Muscle of back (tissue), 11 donors: ENCODE results near the gene PPP6R2. TPM values are rescaled to one million over a fixed set of nuclear protein-coding genes. Genes with fewer than 3 reads are reported as not detected.

Experiments
- DNase-seq, 3 donors: peaks; one replicate each; pipeline versions ENCODE4 v3.0.0 to v3.0.0-alpha.2; 2013
- polyA plus RNA-seq, 10 donors: library from polyadenylated mRNA; unstranded; fragments of 120-200 nt; gene quantifications; one replicate each; pipeline ENCODE4 v1.2.1, GENCODE V29; 2013; ENCODE audit not compliant: insufficient read length in 10 of 10

Gene PPP6R2
- polyA plus RNA-seq, 10 donors: 24.6 to 37.0 (median 31.5) TPM

- DNase-seq: peak in 1 of 3 donors; percentile 32
Measured at GRCh38 chr22:50445071-50445879, 102.1 kb downstream of the PPP6R2 start.

GRCh38 chr22:50445880-50446707, 103.0 kb downstream of the PPP6R2 start:
- DNase-seq: no peak

- no peak for DNase-seq
Measured at GRCh38 chr22:50446708-50447575, 103.8 kb downstream of the PPP6R2 start.

- no peak for DNase-seq
Measured at GRCh38 chr22:50447576-50448551, 104.7 kb downstream of the PPP6R2 start.

GRCh38 chr22:50452649-50453048, 109.5 kb downstream of the PPP6R2 start:
- DNase-seq: no peak

GRCh38 chr22:50454556-50455075, 111.5 kb downstream of the PPP6R2 start:
- DNase-seq: no peak

DNA sequence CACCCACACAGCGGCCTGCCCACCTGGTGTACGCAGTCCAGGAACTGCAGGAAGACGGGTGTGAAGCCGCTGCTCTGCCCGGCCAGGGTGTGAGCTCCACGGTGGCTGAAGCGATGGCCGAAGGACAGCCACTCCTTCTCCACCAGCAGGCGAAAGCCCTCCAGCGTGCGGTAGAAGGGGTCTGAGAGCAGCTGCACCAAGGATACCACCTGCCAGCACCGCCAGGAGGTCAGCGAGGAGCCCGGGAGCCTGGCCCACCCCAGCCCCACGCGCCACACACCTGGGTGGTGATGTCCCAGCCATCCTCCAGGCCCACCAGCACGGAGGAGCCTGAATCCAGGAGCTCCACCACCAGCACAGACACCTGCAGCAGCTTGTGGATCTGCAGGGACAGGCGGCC, 112.1 kb downstream of the PPP6R2 start:
- DNase-seq: no peak

- DNase-seq: no peak
Measured at GRCh38 chr22:50456026-50456425, 112.9 kb downstream of the PPP6R2 start.

GRCh38 chr22:50456466-50457234, 113.5 kb downstream of the PPP6R2 start:
- no peak for DNase-seq

- no peak for DNase-seq
Measured at GRCh38 chr22:50459016-50459415, 115.9 kb downstream of the PPP6R2 start.

DNA sequence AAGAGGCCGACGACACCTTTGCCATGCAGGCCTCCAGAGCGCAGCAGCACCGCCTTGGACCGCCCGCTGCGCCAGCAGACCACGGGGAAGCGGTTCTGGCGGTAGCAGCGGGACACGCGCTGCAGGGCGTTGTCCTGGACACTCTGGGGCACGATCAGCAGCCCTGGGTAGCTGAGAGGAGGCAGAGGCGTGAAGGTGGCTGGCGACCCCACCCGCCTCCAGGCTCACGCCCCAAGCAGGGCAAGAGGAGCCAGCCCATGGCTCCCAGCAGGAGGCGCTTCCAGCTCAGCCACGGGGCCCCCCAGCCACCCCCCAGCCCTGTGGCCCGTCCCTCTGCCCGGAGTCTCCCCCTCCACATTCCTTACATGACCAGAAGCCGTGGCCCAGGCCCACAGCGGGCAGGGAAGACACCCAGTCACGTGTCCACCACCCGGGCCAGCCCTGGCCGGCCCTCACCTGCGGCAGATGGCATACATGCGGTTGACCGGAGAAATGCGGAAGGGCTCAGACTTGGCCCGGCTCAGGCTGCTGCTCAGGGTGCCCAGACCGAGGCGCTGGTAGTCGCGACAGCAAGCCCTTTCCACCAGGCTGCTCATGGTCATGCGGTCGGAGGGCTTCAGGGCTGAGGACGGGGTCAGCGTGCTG, 116.5 kb downstream of the PPP6R2 start:
- DNase-seq: no peak

DNA sequence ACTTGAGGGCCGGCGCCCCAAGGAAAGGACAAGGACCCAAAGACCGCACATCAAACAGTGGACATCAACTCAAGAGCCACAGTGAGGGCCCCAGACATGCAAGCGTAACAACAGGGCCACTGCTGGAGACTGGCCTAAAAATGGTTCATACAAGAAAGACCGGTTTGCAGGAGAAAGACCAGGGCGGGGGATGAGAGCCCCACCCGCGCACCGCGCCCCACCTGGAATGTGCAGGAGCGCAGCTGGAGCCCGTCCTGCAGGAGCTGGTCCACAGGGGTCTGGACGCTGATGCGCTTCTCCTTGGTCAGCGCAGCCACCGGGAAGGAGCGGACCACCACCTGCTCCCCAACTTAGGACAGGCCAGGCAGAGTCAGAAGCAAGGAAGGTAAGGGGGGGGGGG, 117.8 kb downstream of the PPP6R2 start:
- DNase-seq: no peak

DNA sequence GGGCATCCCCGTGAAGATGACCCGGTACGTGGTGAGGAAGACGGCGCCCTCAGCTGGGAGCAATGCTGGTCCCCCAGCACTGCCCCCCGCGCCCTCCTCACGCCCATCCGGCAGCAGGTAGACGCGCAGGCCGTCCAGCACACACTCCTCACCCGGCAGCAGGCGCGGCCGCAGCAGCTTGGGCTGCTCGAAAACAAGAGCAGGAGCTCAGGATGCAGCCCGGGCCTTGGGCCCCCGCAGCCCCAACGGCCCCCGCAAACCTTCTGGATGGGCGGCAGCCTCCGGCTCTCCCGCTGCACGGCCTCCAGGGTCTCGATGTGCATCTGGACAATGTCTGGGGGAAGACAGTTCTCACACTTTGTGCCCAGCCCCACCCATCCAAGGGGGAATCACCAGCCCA, 118.4 kb downstream of the PPP6R2 start:
- no peak for DNase-seq

DNA sequence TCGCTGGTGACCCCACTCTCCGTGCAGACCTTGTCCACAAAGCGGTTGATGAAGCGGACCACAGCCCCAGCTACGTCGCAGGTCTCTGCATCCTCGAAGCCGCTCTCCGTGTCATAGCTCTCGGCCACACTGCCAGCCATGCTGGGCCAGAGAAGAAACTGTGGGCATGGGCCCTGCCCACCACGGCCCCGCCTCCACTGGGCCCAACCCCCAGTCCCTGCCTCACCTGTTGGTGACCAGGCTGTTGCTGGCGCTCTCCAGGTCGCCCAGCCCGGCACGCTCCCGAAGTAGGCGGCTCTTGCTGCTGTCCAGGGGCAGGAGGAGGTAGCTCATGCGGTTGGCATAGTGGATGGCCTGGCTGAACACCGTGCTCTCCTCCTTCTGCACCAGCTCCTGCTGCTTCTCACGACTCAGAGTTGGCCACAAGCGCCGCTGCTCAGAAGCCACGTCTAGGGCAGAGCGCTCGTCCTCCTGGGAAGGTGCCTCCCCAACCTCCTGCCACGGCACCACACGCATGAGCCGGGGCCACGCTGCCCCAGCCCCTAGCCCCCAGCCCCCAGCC, 118.9 kb downstream of the PPP6R2 start:
- DNase-seq: no peak

DNA sequence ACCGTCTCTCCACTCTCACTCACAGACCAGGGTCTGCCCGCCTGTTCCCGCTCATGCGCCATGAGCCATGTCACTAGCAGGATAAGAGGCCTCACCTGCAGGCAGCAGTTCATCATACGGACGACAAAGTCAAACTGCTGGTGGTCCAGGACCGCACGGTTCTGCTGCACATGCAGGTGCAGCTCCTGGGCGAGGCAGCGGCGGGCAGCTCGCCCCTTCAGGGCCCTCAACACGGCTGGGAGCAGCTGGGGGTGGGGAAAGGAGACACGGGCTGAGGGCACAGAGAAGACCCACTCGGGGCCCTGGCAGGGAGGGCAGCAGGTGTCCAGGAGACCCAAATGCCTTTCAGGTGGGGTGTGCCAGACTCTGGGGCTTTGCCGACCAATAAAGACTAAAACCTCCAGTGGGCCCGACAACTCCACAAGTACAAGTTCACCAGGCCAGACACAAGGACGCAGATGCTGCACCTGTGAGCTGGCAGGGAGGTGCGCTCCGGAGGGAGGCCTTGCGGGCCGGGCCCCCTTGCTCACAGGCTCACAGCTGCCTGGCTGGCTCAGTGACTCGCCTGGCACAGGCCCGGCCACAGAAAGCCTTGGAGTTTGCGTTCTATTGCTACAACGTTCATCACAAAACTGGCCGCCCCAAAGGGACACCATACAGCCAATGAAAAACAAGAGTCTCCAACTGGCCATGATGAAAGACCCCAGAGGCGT, 120.2 kb downstream of the PPP6R2 start:
- DNase-seq: no peak

DNA sequence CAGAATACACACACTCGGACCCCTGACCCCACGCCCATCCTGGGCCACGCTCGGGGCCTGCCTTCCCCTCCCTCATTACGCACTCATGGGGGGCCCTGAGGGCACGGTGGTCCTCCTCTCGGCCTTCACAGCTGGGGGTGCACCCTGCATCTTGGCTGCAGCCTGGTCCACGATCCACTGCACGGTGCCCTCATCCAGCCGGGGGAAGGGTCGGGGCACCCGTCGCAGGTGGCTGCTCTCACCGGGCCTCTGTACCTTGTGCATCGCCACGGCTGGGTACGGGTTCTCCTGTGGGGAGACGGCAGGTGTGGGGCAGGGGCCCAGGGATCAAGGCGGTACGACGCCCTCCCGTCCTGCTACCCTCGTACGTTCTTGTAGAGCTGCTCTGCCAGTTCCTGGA, 121.3 kb downstream of the PPP6R2 start:
- no peak for DNase-seq

DNA sequence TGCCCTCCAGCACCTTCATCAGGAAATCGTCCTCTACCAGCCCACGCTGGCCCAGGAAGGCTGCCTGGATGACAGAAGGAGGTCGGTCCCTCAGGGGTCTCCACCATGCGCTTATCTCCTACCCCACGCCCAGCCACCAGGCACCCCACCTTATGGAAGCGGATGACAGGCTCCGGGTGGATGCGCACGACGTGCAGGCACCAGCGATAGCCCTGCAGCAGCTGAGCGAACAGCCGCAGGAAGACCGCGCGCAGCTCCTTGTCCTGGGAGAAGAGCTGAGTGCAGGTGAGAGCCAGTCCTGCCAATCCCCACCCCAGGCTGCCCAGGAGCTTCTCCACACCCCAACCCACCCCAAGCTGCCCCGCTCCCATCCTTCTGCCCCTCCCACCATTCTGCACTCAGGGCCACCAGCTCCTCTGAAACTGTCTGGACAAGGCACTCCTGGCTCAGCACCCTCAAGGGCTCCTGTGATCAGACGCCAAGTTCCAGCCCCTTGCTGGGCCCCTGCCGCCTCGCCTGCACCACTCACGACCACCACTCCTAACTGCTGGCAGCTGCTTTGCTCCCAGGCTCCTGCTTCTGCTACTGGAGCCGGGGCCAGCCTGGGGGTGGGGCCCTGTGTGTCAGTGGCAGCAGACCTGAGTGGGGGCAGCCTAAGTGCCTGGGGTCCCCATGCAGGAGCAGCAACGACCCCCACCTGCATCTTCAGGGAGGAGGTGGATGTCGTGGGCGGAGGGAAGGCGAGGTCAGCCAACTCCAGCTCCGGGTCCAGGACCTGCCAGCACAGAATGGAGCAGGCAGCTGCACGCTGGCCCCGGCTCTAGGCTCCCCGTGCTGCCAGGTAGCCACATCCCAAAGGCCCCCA, 122.2 kb downstream of the PPP6R2 start:
- DNase-seq: no peak
